Mammary epithelial cell (primary cell): ENCODE measurements around the gene PRELID3B.

Source experiments
- CTCF ChIP-seq, 2 donors: IDR thresholded peaks in 1 of 2; conservative IDR thresholded peaks in 1 of 2; 2 replicates each; pipeline ENCODE4 v1.5.1; 2011 to 2012; ENCODE audit warnings: inconsistent platforms in 2 of 2, low read length in 2 of 2, mild to moderate bottlenecking in 2 of 2, control low read depth in 1 of 2, low read depth in 1 of 2; ENCODE audit not compliant: insufficient read depth in 1 of 2; ENCODE audit errors: extremely low read depth in 1 of 2
- EZH2 ChIP-seq: IDR thresholded peaks from 2 replicates; pipeline ENCODE4 v1.6.1; 2012; ENCODE audit warnings: low read length, inconsistent platforms, borderline replicate concordance

DNA sequence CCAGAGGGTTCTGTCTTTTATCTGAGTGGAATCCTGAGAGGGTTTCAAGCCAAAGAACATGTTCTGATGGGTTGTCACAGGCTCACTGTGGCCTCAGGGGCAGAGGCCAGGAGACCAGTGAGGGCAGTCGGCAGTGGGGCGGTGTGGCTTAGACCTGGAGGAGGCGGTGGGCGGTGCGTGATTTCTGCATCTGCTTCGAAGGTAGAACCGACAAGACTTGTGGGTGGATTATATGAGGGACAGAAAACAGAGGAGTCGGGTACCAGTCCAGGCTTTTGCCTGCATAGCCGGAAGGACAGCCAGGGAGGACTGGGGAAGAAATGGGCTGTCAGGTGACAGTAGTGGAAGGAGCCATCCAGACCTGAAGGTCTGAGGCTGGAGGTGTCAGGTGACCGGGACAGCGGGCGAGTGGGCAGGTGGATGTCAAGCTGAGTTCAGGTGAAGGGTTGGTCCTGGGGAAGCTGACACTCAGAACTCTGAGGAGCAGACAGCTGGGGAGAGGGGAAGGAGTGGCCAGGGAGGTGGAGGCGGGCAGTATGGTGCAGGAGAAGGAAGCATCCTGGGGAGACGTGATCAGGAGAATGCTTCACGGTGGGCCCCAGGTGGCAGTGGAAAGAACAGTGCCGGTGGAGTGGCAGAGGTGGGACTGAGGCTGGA is 38.6 kb downstream of the PRELID3B start:
- TF ChIP-seq CTCF (conservative IDR thresholded peaks at IDR 0.05 in 1 of 2, IDR thresholded peaks at IDR 0.05 in 1 of 2; ENCODE audit: extremely low read depth in 1 of 2, insufficient read depth in 1 of 2, low read depth in 1 of 2, low read length in 2 of 2) (no peak), EZH2 (no peak)
